ENCODE measurements around the gene VPS50. TPM values are rescaled to one million over a fixed set of nuclear protein-coding genes. Genes with fewer than 3 reads are reported as not detected.

VPS50 gene
- 14.7 and 17.1 TPM in 2 replicates for total RNA-seq

GRCh38 chr7:93231799-93232672 lies at the start of gene VPS50:
Gene VPS50 (plus strand): TSS chr7:93232366. CDS start chr7:93232468, 102 bp downstream.
- DNase-seq: peak; percentile 98
- Mint-ChIP-seq H3K27me3 (peaks cover 4% of the 10 kb centered on the region), H3K4me1 (peaks cover 13% of the 10 kb centered on the region), H3K9me3 (no peaks in the 10 kb centered on the region), H3K36me3 (ENCODE audit: low read depth) (no peaks in the 10 kb centered on the region), H3K27ac (peak within 1 kb of the TSS; percentile 93), H3K4me3 (peak within 1 kb of the TSS; percentile 99)
- intact Hi-C loops (cut with micrococcal nuclease): loop anchor here (1.0 to 5.0 kb wide), 7 partner anchors 85 to 785 kb away; partner anchors contain the start of genes BET1, CDK6, GATAD1 and PEX1

- no peak overlapping the region for H3K27ac Mint-ChIP-seq
- no peaks in the 10 kb centered on the region for H3K4me1 Mint-ChIP-seq
- H3K36me3 Mint-ChIP-seq (ENCODE audit: low read depth): no peaks in the 10 kb centered on the region
- peaks cover 47% of the 10 kb centered on the region for H3K27me3 Mint-ChIP-seq
- intact Hi-C loops (cut with micrococcal nuclease): loop anchor here (2.0 kb wide), 1 partner anchor 67 kb away; no protein-coding TSS in a partner anchor
- peaks cover 3% of the 10 kb centered on the region for H3K9me3 Mint-ChIP-seq
- H3K4me3 Mint-ChIP-seq: no peak overlapping the region
- no peak for DNase-seq
These were observed 46.7 kb upstream of the VPS50 start for GRCh38 chr7:93185303-93186027.

GRCh38 chr7:93188870-93189634 lies 43.1 kb upstream of the VPS50 start:
- intact Hi-C loops (cut with micrococcal nuclease): no loop called here
- no peak overlapping the region for H3K27ac Mint-ChIP-seq
- no peak overlapping the region for H3K4me3 Mint-ChIP-seq
- H3K27me3 Mint-ChIP-seq: peaks cover 41% of the 10 kb centered on the region
- no peak for DNase-seq
- H3K4me1 Mint-ChIP-seq: no peaks in the 10 kb centered on the region
- no peaks in the 10 kb centered on the region for H3K36me3 Mint-ChIP-seq (ENCODE audit: low read depth)
- H3K9me3 Mint-ChIP-seq: no peaks in the 10 kb centered on the region

GRCh38 chr7:93194386-93194785 lies 37.8 kb upstream of the VPS50 start:
- no peaks in the 10 kb centered on the region for H3K36me3 Mint-ChIP-seq (ENCODE audit: low read depth)
- no peak overlapping the region for H3K27ac Mint-ChIP-seq
- no peak for DNase-seq
- H3K27me3 Mint-ChIP-seq: peaks cover 40% of the 10 kb centered on the region
- no peaks in the 10 kb centered on the region for H3K9me3 Mint-ChIP-seq
- no peaks in the 10 kb centered on the region for H3K4me1 Mint-ChIP-seq
- intact Hi-C loops (cut with micrococcal nuclease): no loop called here
- no peak overlapping the region for H3K4me3 Mint-ChIP-seq

GRCh38 chr7:93196336-93196735 lies 35.8 kb upstream of the VPS50 start:
- intact Hi-C loops (cut with micrococcal nuclease): no loop called here
- no peaks in the 10 kb centered on the region for H3K4me1 Mint-ChIP-seq
- no peak for DNase-seq
- H3K36me3 Mint-ChIP-seq (ENCODE audit: low read depth): no peaks in the 10 kb centered on the region
- no peak overlapping the region for H3K4me3 Mint-ChIP-seq
- H3K27ac Mint-ChIP-seq: no peak overlapping the region
- peaks cover 38% of the 10 kb centered on the region for H3K27me3 Mint-ChIP-seq
- no peaks in the 10 kb centered on the region for H3K9me3 Mint-ChIP-seq

- peaks cover 40% of the 10 kb centered on the region for H3K27me3 Mint-ChIP-seq
- H3K4me3 Mint-ChIP-seq: no peak overlapping the region
These were observed 33.7 kb upstream of the VPS50 start for GRCh38 chr7:93198472-93198871.

GRCh38 chr7:93202594-93203250 lies 29.4 kb upstream of the VPS50 start:
- no peak for DNase-seq
- H3K4me1 Mint-ChIP-seq: no peaks in the 10 kb centered on the region
- no peaks in the 10 kb centered on the region for H3K9me3 Mint-ChIP-seq
- no peaks in the 10 kb centered on the region for H3K36me3 Mint-ChIP-seq (ENCODE audit: low read depth)
- H3K27me3 Mint-ChIP-seq: peaks cover 51% of the 10 kb centered on the region
- no peak overlapping the region for H3K27ac Mint-ChIP-seq
- no peak overlapping the region for H3K4me3 Mint-ChIP-seq
- intact Hi-C loops (cut with micrococcal nuclease): no loop called here

More at GRCh38 chr7:93198472-93198871, 33.7 kb upstream of the VPS50 start:
- DNase-seq: no peak
- intact Hi-C loops (cut with micrococcal nuclease): no loop called here
- no peaks in the 10 kb centered on the region for H3K4me1 Mint-ChIP-seq
- H3K36me3 Mint-ChIP-seq (ENCODE audit: low read depth): no peaks in the 10 kb centered on the region
- no peaks in the 10 kb centered on the region for H3K9me3 Mint-ChIP-seq
- H3K27ac Mint-ChIP-seq: no peak overlapping the region

GRCh38 chr7:93203496-93203895 lies 28.7 kb upstream of the VPS50 start:
- Mint-ChIP-seq H3K4me3 (no peak overlapping the region), H3K4me1 (no peaks in the 10 kb centered on the region), H3K27ac (no peak overlapping the region), H3K27me3 (peaks cover 57% of the 10 kb centered on the region), H3K36me3 (ENCODE audit: low read depth) (no peaks in the 10 kb centered on the region), H3K9me3 (no peaks in the 10 kb centered on the region)
- DNase-seq: no peak
- intact Hi-C loops (cut with micrococcal nuclease): no loop called here

- H3K27me3 Mint-ChIP-seq: peaks cover 55% of the 10 kb centered on the region
- no peak overlapping the region for H3K4me3 Mint-ChIP-seq
- no peaks in the 10 kb centered on the region for H3K36me3 Mint-ChIP-seq (ENCODE audit: low read depth)
- no peaks in the 10 kb centered on the region for H3K9me3 Mint-ChIP-seq
- intact Hi-C loops (cut with micrococcal nuclease): no loop called here
- H3K27ac Mint-ChIP-seq: no peak overlapping the region
- H3K4me1 Mint-ChIP-seq: no peaks in the 10 kb centered on the region
- no peak for DNase-seq
These were observed 27.1 kb upstream of the VPS50 start for GRCh38 chr7:93205046-93205445.

- peaks cover 60% of the 10 kb centered on the region for H3K27me3 Mint-ChIP-seq
- H3K36me3 Mint-ChIP-seq (ENCODE audit: low read depth): no peaks in the 10 kb centered on the region
- no peak overlapping the region for H3K27ac Mint-ChIP-seq
- no peak for DNase-seq
- H3K9me3 Mint-ChIP-seq: no peaks in the 10 kb centered on the region
- intact Hi-C loops (cut with micrococcal nuclease): no loop called here
- H3K4me3 Mint-ChIP-seq: no peak overlapping the region
- H3K4me1 Mint-ChIP-seq: no peaks in the 10 kb centered on the region
These were observed 20.8 kb upstream of the VPS50 start for GRCh38 chr7:93211228-93211818.

- Mint-ChIP-seq H3K36me3 (ENCODE audit: low read depth) (no peaks in the 10 kb centered on the region), H3K27ac (no peak overlapping the region), H3K9me3 (no peaks in the 10 kb centered on the region), H3K27me3 (peaks cover 60% of the 10 kb centered on the region), H3K4me1 (no peaks in the 10 kb centered on the region), H3K4me3 (no peak overlapping the region)
- intact Hi-C loops (cut with micrococcal nuclease): no loop called here
- no peak for DNase-seq
These were observed 19.3 kb upstream of the VPS50 start for GRCh38 chr7:93212881-93213280.

GRCh38 chr7:93218997-93219827 lies 13.0 kb upstream of the VPS50 start:
- H3K4me3 Mint-ChIP-seq: no peak overlapping the region
- intact Hi-C loops (cut with micrococcal nuclease): no loop called here
- H3K36me3 Mint-ChIP-seq (ENCODE audit: low read depth): no peaks in the 10 kb centered on the region
- no peak overlapping the region for H3K27ac Mint-ChIP-seq
- H3K27me3 Mint-ChIP-seq: peaks cover 41% of the 10 kb centered on the region
- no peak for DNase-seq
- H3K9me3 Mint-ChIP-seq: no peaks in the 10 kb centered on the region
- H3K4me1 Mint-ChIP-seq: no peaks in the 10 kb centered on the region

All from activated CD4-positive, alpha-beta T cell treated with anti-CD3 and anti-CD28 coated beads, Interleukin-2, amount 10 ng/mL, durations not matched to agents 24 days and 14 days (primary cell).